Measurements from ENCODE around the gene JAGN1.
"Not testable (repeated sequence)": the region's sequence is repeated elsewhere in the genome, so short reads cannot be mapped to it uniquely, and the experiment has no call there.

JAGN1 gene

DNA sequence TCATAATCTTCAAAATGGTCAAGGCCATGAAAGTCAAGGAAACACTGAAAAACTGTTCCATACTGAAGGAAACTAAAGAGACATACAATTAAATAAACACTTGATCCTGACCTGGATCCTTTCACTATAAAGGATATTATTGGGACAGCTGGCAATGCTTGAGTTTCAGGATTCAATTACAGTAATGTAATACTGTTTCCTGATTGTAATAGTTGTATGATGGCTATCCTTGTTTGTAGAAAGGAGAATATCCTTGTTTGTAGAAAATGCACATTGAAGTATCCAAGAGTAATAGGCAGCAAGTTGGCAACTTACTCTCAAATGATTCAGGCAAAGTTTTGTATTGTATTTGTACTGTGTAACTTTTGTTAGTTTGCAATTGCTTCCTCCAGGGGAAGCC is 15.0 kb upstream of the JAGN1 start:
- no peak for TF ChIP-seq CTCF (IDR thresholded peaks at IDR 0.05; ENCODE audit: low read depth, low read length, missing control alignments)
- DNase-seq (ENCODE audit: extremely low read depth, low read depth): no peak
- H3K4me3 ChIP-seq (replicated peaks; ENCODE audit: low read depth, low read length): no peak overlapping the region

DNA sequence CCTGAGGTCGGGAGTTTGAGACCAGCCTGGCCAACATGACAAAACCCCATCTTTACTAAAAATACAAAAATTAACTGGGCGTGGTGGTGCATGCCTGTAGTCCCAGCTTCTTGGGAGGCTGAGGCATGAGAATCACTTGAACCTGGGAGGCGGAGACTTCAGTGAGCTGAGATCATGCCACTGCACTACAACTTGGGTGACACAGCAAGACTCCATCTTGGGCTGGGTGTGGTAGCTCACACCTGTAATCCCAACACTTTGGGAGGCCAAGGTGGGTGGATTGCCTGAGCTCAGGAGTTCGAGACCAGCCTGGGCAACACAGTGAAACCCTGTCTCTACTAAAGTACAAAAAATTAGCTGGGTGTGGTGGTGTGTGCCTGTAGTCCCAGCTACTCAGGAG is 14.2 kb upstream of the JAGN1 start:
- not testable (repeated sequence) for H3K4me3 ChIP-seq (replicated peaks; ENCODE audit: low read depth, low read length); DNase-seq (ENCODE audit: extremely low read depth, low read depth)

- H3K4me3 ChIP-seq (replicated peaks; ENCODE audit: low read depth, low read length): no peak overlapping the region
- TF ChIP-seq CTCF (IDR thresholded peaks at IDR 0.05; ENCODE audit: low read depth, low read length, missing control alignments): no peak
- DNase-seq (ENCODE audit: extremely low read depth, low read depth): no peak
Observed at GRCh38 chr3:9876991-9877390, 13.4 kb upstream of the JAGN1 start.

DNA sequence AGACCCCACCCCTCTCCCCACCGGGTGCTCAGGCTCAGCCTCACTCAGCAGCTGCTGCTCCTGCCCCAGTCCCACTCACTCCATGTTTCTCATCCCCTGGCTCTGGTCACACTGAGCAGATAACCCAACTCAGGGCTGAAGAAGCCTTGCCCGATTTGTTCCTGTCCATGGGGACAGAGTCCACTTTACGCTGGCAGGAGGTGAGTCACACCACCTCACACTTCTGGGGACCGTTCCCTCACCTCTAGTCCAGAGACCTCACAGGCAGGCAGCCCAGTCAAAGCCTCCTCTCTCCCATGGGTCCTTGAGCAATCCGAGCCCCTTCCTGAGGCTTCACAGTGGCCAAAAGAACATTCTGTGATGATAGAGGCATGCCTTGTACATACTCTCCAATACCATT is 11.7 kb upstream of the JAGN1 start:
- no peak for DNase-seq (ENCODE audit: extremely low read depth, low read depth)
- no peak overlapping the region for H3K4me3 ChIP-seq (replicated peaks; ENCODE audit: low read depth, low read length)
- no peak for TF ChIP-seq CTCF (IDR thresholded peaks at IDR 0.05; ENCODE audit: low read depth, low read length, missing control alignments)

DNA sequence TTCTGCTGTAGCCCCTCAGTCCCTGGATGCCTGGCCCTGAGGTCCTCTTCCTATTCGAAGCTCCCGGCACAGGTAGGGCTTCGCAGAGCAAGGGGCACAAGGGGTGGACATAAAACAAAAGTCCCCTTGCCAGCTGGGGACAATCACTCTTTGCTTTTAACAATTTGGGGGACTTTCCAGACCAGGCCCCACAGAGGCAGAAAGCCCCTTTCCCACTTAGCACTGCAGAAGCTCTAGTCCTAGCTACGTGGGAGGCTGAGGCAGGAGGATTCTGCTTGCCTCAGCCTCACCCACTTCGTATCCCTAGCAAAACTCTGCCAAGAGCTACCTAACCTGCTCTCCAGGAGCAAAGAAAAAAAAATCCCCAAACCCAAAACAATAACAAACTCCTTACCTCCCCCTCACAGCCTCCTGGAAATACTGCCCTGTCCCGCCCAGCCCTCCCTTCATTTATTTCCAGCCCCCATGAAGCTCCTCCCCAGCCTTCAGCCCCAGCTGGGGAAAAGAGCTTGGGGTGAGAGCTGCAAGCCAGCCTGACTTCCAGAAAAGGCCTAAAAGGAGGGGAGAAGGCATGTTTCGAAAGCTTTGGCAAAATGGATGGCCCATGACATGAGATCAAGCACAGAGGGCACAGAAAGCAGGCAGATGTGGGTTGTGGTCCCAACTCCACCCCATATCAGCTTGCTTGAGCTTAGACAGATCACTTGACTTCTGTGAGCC is 10.4 kb upstream of the JAGN1 start, which contains the start of gene CIDEC:
Gene CIDEC, minus strand, starts transcription at position 424 of the 720 bp plus-strand sequence. CDS start 1,767 bp downstream, outside the sequence.
- no peak for TF ChIP-seq CTCF (IDR thresholded peaks at IDR 0.05; ENCODE audit: low read depth, low read length, missing control alignments)
- no peak for DNase-seq (ENCODE audit: extremely low read depth, low read depth)
- no peak within 1 kb of the TSS for H3K4me3 ChIP-seq (replicated peaks; ENCODE audit: low read depth, low read length)

DNA sequence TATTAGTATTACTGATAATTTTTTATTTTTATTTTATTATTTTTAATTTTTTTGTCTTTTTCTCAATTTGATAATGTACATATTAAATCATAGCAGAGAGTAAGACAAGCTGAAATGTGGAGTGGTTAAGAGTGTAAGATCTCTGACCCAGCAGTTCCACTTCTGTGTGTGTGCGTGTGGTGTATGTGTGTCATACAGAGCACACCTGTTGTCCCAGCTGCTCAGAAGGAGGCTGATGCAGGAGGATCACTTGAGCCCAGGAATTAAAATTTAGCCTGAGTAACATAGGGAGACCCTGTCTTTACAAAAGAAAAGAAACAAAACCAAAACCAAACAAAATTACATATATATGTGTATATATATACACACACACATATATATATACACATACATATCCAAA is 9.0 kb upstream of the JAGN1 start:
- DNase-seq (ENCODE audit: extremely low read depth, low read depth): no peak
- no peak for TF ChIP-seq CTCF (IDR thresholded peaks at IDR 0.05; ENCODE audit: low read depth, low read length, missing control alignments)
- H3K4me3 ChIP-seq (replicated peaks; ENCODE audit: low read depth, low read length): no peak overlapping the region

- DNase-seq (ENCODE audit: extremely low read depth, low read depth): no peak
- H3K4me3 ChIP-seq (replicated peaks; ENCODE audit: low read depth, low read length): no peak overlapping the region
- no peak for TF ChIP-seq CTCF (IDR thresholded peaks at IDR 0.05; ENCODE audit: low read depth, low read length, missing control alignments)
Observed at GRCh38 chr3:9883706-9884554, 6.5 kb upstream of the JAGN1 start.

Measured in HFF-Myc (cell line).